ENCODE data around the gene SCGN.

Gene SCGN

GRCh38 chr6:25652007-25652515 is at the start of gene SCGN:
TSS of gene SCGN (plus strand) at chr6:25652215. CDS start at chr6:25652404, 189 bp downstream.
- DNase-seq (ENCODE audit: low read depth): peak; percentile 68
- H3K4me3 ChIP-seq (ENCODE audit: low read depth, low read length): no peak within 1 kb of the TSS
- no peak for TF ChIP-seq CTCF (conservative IDR thresholded peaks at IDR 0.05; ENCODE audit: low read depth, low read length)

- DNase-seq (ENCODE audit: low read depth): no peak
- TF ChIP-seq CTCF (conservative IDR thresholded peaks at IDR 0.05; ENCODE audit: low read depth, low read length): no peak
- H3K4me3 ChIP-seq (ENCODE audit: low read depth, low read length): no peak overlapping the region
These were observed 49.4 kb upstream of the SCGN start for GRCh38 chr6:25602674-25602982.

- no peak for DNase-seq (ENCODE audit: low read depth)
- no peak overlapping the region for H3K4me3 ChIP-seq (ENCODE audit: low read depth, low read length)
- no peak for TF ChIP-seq CTCF (conservative IDR thresholded peaks at IDR 0.05; ENCODE audit: low read depth, low read length)
These were observed 48.8 kb upstream of the SCGN start for GRCh38 chr6:25603251-25603650.

- TF ChIP-seq CTCF (conservative IDR thresholded peaks at IDR 0.05; ENCODE audit: low read depth, low read length): no peak
- no peak overlapping the region for H3K4me3 ChIP-seq (ENCODE audit: low read depth, low read length)
- no peak for DNase-seq (ENCODE audit: low read depth)
These were observed 45.9 kb upstream of the SCGN start for GRCh38 chr6:25606151-25606550.

- no peak for TF ChIP-seq CTCF (conservative IDR thresholded peaks at IDR 0.05; ENCODE audit: low read depth, low read length)
- no peak for DNase-seq (ENCODE audit: low read depth)
- no peak overlapping the region for H3K4me3 ChIP-seq (ENCODE audit: low read depth, low read length)
These were observed 43.3 kb upstream of the SCGN start for GRCh38 chr6:25608558-25609174.

- TF ChIP-seq CTCF (conservative IDR thresholded peaks at IDR 0.05; ENCODE audit: low read depth, low read length): no peak
- no peak overlapping the region for H3K4me3 ChIP-seq (ENCODE audit: low read depth, low read length)
- no peak for DNase-seq (ENCODE audit: low read depth)
These were observed 39.3 kb upstream of the SCGN start for GRCh38 chr6:25612666-25613065.

- no peak overlapping the region for H3K4me3 ChIP-seq (ENCODE audit: low read depth, low read length)
- no peak for TF ChIP-seq CTCF (conservative IDR thresholded peaks at IDR 0.05; ENCODE audit: low read depth, low read length)
- DNase-seq (ENCODE audit: low read depth): no peak
These were observed 38.6 kb upstream of the SCGN start for GRCh38 chr6:25613415-25613814.
